ENCODE data around the gene UBE2L5. TPM values are rescaled to one million over a fixed set of nuclear protein-coding genes. Genes with fewer than 3 reads are reported as not detected.

The UBE2L5 gene
- total RNA-seq, 1 experiment from 2014 or later = not detected

DNA sequence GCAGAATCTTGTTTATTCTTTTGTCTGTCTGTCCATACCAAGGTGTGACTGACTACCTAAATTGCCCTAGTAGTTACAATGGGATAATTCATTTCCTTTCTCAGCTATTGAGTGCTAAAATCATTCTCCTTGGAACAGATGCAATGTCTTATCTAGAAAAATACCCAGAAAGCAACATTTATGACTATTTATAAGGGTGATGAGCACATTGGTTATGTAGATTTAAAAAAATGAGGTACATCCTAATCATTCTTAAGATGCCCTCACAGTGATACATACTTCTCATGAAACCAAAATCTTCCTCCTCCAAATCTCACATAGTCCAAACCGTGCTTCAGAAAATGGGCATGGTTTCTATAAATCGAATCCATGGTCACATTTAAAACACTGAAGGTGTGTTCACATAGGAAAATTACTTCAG is 11.6 kb upstream of the UBE2L5 start:
- Histone ChIP-seq H3K36me3 (ENCODE audit: low read depth, low read length) (no peaks in the 10 kb centered on the region), H4K20me1 (ENCODE audit: low read length) (no peaks in the 10 kb centered on the region), H3K9ac (ENCODE audit: low read length) (no peak overlapping the region), H3K9me2 (replicated peaks; ENCODE audit: low read length) (no peaks in the 10 kb centered on the region), H3F3A (ENCODE audit: low read length, unreplicated experiment) (no peaks in the 10 kb centered on the region), H3K9me3 (ENCODE audit: low read length) (no peaks in the 10 kb centered on the region), H3K4me3 (ENCODE audit: low read length) (no peak overlapping the region), H3K27me3 (ENCODE audit: low read length) (no peaks in the 10 kb centered on the region), H3K27ac (ENCODE audit: low read length) (no peak overlapping the region), H3K4me2 (ENCODE audit: low read length) (no peak overlapping the region), H2AFZ (ENCODE audit: low read length) (no peak overlapping the region), H3K4me1 (ENCODE audit: insufficient read depth, low read length) (peaks cover 12% of the 10 kb centered on the region; the same call in 1 of the 2 replicates), H3K79me2 (ENCODE audit: low read length) (no peaks in the 10 kb centered on the region)
- intact Hi-C loops (cut with micrococcal nuclease) = no loop called here
- no TSS peak for BruUV-seq (replicated peaks)
- ChIA-PET POLR2A (ENCODE audit: unreplicated experiment) (no interaction called here), CTCF (no interaction called here)
- ATAC-seq = no peak
- no peak for DNase-seq
- no peak for TF ChIP-seq CTCF (conservative IDR thresholded peaks at IDR 0.05; ENCODE audit: low read depth, low read length)
- TF ChIP-seq EZH2 (IDR thresholded peaks at IDR 0.05; ENCODE audit: low read length, unreplicated experiment) = no peak
- TF ChIP-seq EZH2phosphoT487 (IDR thresholded peaks at IDR 0.05; ENCODE audit: borderline replicate concordance, low read length) = no peak

DNA sequence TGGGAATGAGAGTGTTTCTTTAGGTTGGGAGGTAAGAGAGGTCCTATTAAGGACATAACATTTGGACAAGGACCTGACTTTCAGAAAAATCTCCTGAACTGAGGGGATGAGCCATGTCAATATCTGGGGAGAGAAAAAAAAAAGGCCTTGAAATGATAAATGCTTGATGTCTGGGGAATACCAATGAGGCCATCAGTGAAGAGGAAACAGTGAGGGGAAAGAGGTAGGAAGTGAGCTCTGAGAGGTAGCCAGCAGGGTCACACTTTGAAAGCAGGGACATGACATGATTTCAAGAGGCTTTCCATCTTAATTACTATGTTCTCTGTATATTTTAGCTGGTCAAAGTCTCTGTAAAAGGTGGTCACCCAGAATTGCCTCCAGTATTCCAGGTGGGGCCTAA is 9.9 kb upstream of the UBE2L5 start:
- no peaks in the 10 kb centered on the region for H3K36me3 ChIP-seq (ENCODE audit: low read depth, low read length)

More for the DNA sequence above, 9.9 kb upstream of the UBE2L5 start:
- H3K27me3 ChIP-seq (ENCODE audit: low read length) = no peaks in the 10 kb centered on the region
- H3K4me1 ChIP-seq (ENCODE audit: insufficient read depth, low read length) = peaks cover 12% of the 10 kb centered on the region; the same call in 1 of the 2 replicates
- intact Hi-C loops (cut with micrococcal nuclease) = no loop called here
- H3K4me3 ChIP-seq (ENCODE audit: low read length) = no peak overlapping the region
- ATAC-seq (no peak), DNase-seq (no peak)
- H3K9me3 ChIP-seq (ENCODE audit: low read length) = no peaks in the 10 kb centered on the region
- no peak overlapping the region for H3K27ac ChIP-seq (ENCODE audit: low read length)
- H3K9ac ChIP-seq (ENCODE audit: low read length) = no peak overlapping the region
- H3K79me2 ChIP-seq (ENCODE audit: low read length) = no peaks in the 10 kb centered on the region
- TF ChIP-seq EZH2phosphoT487 (IDR thresholded peaks at IDR 0.05; ENCODE audit: borderline replicate concordance, low read length) (no peak), CTCF (conservative IDR thresholded peaks at IDR 0.05; ENCODE audit: low read depth, low read length) (no peak), EZH2 (IDR thresholded peaks at IDR 0.05; ENCODE audit: low read length, unreplicated experiment) (no peak)
- POLR2A ChIA-PET (ENCODE audit: unreplicated experiment) = no interaction called here
- no TSS peak for BruUV-seq (replicated peaks)
- no peak overlapping the region for H2AFZ ChIP-seq (ENCODE audit: low read length)
- H3F3A ChIP-seq (ENCODE audit: low read length, unreplicated experiment) = no peaks in the 10 kb centered on the region
- CTCF ChIA-PET = no interaction called here
- no peaks in the 10 kb centered on the region for H3K9me2 ChIP-seq (replicated peaks; ENCODE audit: low read length)
- H4K20me1 ChIP-seq (ENCODE audit: low read length) = no peaks in the 10 kb centered on the region
- no peak overlapping the region for H3K4me2 ChIP-seq (ENCODE audit: low read length)

Data from PC-3 (cell line).